Measurements from ENCODE around the gene RIPK4.

Gene RIPK4

DNA sequence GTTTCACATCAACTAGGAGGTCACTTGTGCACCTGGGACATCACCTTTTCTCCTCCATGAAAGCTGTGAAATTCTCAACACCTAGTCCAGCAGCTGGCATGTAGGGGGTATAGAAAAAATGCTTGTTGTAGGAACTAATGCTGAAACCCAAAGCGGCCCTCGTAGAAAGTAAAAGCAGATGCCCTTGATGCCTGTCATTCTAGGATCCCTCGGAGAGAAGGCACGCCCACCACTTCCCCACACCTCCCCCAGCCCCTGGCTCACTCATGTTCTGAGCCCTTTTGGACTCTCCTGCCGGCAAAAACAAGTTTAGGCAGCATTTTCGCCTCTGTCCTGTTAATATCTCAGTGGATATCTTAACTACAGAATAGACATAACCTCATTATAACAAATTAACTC lies 36.5 kb downstream of the RIPK4 start:
- H3K4me3 ChIP-seq (ENCODE audit: low read depth, low read length): no peak overlapping the region
- no peak for DNase-seq (ENCODE audit: low read depth)
- TF ChIP-seq CTCF (IDR thresholded peaks at IDR 0.05; ENCODE audit: insufficient read depth, low read depth, low read length, missing control alignments): no peak

GRCh38 chr21:41729701-41730366 lies 37.0 kb downstream of the RIPK4 start:
- DNase-seq (ENCODE audit: low read depth): no peak
- no peak for TF ChIP-seq CTCF (IDR thresholded peaks at IDR 0.05; ENCODE audit: insufficient read depth, low read depth, low read length, missing control alignments)

GRCh38 chr21:41727784-41728763 lies 38.8 kb downstream of the RIPK4 start:
- TF ChIP-seq CTCF (IDR thresholded peaks at IDR 0.05; ENCODE audit: insufficient read depth, low read depth, low read length, missing control alignments): no peak
- no peak for DNase-seq (ENCODE audit: low read depth)
- H3K4me3 ChIP-seq (ENCODE audit: low read depth, low read length): no peak overlapping the region

More at GRCh38 chr21:41729701-41730366, 37.0 kb downstream of the RIPK4 start:
- no peak overlapping the region for H3K4me3 ChIP-seq (ENCODE audit: low read depth, low read length)

- H3K4me3 ChIP-seq (ENCODE audit: low read depth, low read length): no peak overlapping the region
Measured at GRCh38 chr21:41726970-41727783, 39.7 kb downstream of the RIPK4 start.

DNA sequence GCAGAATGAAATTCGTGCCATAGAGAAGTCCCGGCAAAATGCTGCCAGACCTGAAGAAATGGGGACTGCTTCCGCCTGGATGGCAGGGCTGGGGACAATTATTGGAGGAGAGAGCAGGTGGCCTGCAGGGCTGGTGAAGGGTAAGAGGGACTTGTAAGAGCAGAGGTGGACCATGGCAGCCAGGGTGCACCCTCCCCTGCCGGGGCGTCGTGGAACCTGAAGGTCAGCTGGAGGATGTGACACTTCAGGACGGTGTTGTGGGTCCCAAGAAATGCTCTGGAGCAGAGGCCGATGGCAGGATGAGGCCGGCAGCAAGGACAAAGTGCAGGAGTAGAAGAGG lies 40.3 kb downstream of the RIPK4 start:
- H3K4me3 ChIP-seq (ENCODE audit: low read depth, low read length): no peak overlapping the region
- no peak for DNase-seq (ENCODE audit: low read depth)
- TF ChIP-seq CTCF (IDR thresholded peaks at IDR 0.05; ENCODE audit: insufficient read depth, low read depth, low read length, missing control alignments): no peak

More at GRCh38 chr21:41726970-41727783, 39.7 kb downstream of the RIPK4 start:
- no peak for DNase-seq (ENCODE audit: low read depth)
- no peak for TF ChIP-seq CTCF (IDR thresholded peaks at IDR 0.05; ENCODE audit: insufficient read depth, low read depth, low read length, missing control alignments)

- TF ChIP-seq CTCF (IDR thresholded peaks at IDR 0.05; ENCODE audit: insufficient read depth, low read depth, low read length, missing control alignments): no peak
- DNase-seq (ENCODE audit: low read depth): no peak
- no peak overlapping the region for H3K4me3 ChIP-seq (ENCODE audit: low read depth, low read length)
Measured at GRCh38 chr21:41726058-41726558, 40.7 kb downstream of the RIPK4 start.

All from GM12865 (cell line).